ENCODE data around the gene TFEC.

The TFEC gene

DNA sequence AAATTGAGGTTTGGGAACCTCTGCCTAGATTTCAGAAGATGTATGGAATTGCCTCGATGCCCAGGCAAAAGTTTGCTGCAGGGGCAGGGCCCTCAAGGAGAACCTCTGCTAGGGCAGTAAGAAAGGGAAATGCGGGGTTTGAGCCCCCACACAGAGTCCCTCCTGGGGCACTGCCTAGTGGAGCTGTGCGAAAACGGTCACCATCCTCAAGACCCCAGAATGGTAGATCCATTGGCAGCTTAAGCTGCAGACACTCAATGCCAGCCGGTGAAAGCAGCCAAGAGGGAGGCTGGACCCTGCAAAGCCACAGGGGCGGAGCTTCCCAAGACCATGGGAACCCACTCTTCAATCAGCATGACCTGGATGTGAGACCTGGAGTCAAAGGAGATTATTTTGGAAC, 15.0 kb upstream of the TFEC start:
- Histone ChIP-seq H3K79me2 (ENCODE audit: insufficient read depth, low read length) (no peaks in the 10 kb centered on the region), H2AFZ (ENCODE audit: low read depth, low read length, severe bottlenecking) (no peak overlapping the region), H3F3A (ENCODE audit: insufficient read depth) (no peaks in the 10 kb centered on the region), H3K4me3 (ENCODE audit: insufficient read depth, low read length, poor library complexity, severe bottlenecking) (no peak overlapping the region), H3K27ac (ENCODE audit: low read depth, low read length) (no peak overlapping the region), H3K9ac (ENCODE audit: low read length) (no peak overlapping the region), H4K20me1 (ENCODE audit: low read depth, low read length) (no peaks in the 10 kb centered on the region), H3K9me2 (replicated peaks; ENCODE audit: insufficient read depth, low read length) (no peaks in the 10 kb centered on the region), H3K9me3 (ENCODE audit: insufficient read depth, low read length) (no peaks in the 10 kb centered on the region), H3K36me3 (ENCODE audit: low read length) (no peaks in the 10 kb centered on the region), H3K27me3 (ENCODE audit: low read length) (no peaks in the 10 kb centered on the region), H3K4me2 (ENCODE audit: low read depth, low read length, poor library complexity, severe bottlenecking) (no peak overlapping the region)
- TF ChIP-seq EZH2phosphoT487 (conservative IDR thresholded peaks at IDR 0.05; ENCODE audit: low read length): no peak
- TF ChIP-seq, protein P1, sequence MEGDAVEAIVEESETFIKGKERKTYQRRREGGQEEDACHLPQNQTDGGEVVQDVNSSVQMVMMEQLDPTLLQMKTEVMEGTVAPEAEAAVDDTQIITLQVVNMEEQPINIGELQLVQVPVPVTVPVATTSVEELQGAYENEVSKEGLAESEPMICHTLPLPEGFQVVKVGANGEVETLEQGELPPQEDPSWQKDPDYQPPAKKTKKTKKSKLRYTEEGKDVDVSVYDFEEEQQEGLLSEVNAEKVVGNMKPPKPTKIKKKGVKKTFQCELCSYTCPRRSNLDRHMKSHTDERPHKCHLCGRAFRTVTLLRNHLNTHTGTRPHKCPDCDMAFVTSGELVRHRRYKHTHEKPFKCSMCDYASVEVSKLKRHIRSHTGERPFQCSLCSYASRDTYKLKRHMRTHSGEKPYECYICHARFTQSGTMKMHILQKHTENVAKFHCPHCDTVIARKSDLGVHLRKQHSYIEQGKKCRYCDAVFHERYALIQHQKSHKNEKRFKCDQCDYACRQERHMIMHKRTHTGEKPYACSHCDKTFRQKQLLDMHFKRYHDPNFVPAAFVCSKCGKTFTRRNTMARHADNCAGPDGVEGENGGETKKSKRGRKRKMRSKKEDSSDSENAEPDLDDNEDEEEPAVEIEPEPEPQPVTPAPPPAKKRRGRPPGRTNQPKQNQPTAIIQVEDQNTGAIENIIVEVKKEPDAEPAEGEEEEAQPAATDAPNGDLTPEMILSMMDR (IDR thresholded peaks at IDR 0.05; ENCODE audit: insufficient read depth, low read length, poor library complexity, severe bottlenecking): no peak

DNA sequence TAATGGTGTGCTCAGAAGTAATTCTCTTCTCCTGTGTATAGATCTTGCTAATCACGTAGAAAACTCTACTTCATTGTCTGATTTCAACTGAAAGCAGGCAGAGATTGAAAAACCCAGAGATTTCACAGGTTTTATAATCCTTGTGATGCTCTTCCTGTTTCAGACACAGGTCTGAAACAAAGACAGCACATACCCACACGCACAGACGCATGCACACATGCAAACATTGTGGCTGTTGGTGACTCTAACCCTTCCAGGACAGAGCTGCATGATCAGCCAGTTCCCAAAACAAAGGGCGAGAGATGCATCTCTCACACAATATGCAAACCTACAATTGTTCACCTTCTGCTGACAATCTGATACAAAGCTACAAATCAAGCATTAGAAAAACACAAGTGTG, 11.1 kb upstream of the TFEC start:
- Histone ChIP-seq H3F3A (ENCODE audit: insufficient read depth) (no peaks in the 10 kb centered on the region), H3K4me3 (ENCODE audit: insufficient read depth, low read length, poor library complexity, severe bottlenecking) (no peak overlapping the region), H3K79me2 (ENCODE audit: insufficient read depth, low read length) (no peaks in the 10 kb centered on the region), H3K9me2 (replicated peaks; ENCODE audit: insufficient read depth, low read length) (no peaks in the 10 kb centered on the region), H3K36me3 (ENCODE audit: low read length) (no peaks in the 10 kb centered on the region), H4K20me1 (ENCODE audit: low read depth, low read length) (no peaks in the 10 kb centered on the region), H3K9ac (ENCODE audit: low read length) (no peak overlapping the region), H3K9me3 (ENCODE audit: insufficient read depth, low read length) (no peaks in the 10 kb centered on the region), H3K4me2 (ENCODE audit: low read depth, low read length, poor library complexity, severe bottlenecking) (no peak overlapping the region), H3K27me3 (ENCODE audit: low read length) (no peaks in the 10 kb centered on the region), H3K27ac (ENCODE audit: low read depth, low read length) (no peak overlapping the region), H2AFZ (ENCODE audit: low read depth, low read length, severe bottlenecking) (no peak overlapping the region)
- TF ChIP-seq, protein P1 (IDR thresholded peaks at IDR 0.05; ENCODE audit: insufficient read depth, low read length, poor library complexity, severe bottlenecking): no peak
- no peak for TF ChIP-seq EZH2phosphoT487 (conservative IDR thresholded peaks at IDR 0.05; ENCODE audit: low read length)

DNA sequence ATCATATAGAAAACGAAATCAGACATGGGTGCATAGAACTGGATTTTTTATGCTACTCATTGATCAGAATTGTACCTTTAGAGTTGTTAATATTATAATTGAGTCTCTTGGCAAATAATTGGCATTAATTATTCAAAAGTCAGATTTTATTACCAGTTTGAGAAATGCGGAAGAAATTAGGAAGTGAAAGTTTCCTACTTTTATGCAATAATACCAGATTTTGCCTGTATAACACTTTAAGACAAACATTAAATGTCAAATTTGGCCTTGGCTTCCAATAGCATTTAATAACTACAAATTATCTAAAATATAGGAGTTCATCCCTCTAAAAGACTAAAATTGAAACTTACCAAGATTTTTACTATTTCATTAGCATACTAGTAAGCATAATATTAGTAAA, 6.8 kb upstream of the TFEC start:
- H3K27ac ChIP-seq (ENCODE audit: low read depth, low read length): no peak overlapping the region
- no peaks in the 10 kb centered on the region for H3F3A ChIP-seq (ENCODE audit: insufficient read depth)
- H3K4me2 ChIP-seq (ENCODE audit: low read depth, low read length, poor library complexity, severe bottlenecking): no peak overlapping the region
- no peaks in the 10 kb centered on the region for H4K20me1 ChIP-seq (ENCODE audit: low read depth, low read length)
- H3K4me3 ChIP-seq (ENCODE audit: insufficient read depth, low read length, poor library complexity, severe bottlenecking): no peak overlapping the region
- no peaks in the 10 kb centered on the region for H3K9me3 ChIP-seq (ENCODE audit: insufficient read depth, low read length)
- TF ChIP-seq EZH2phosphoT487 (conservative IDR thresholded peaks at IDR 0.05; ENCODE audit: low read length): no peak
- TF ChIP-seq, protein P1 (IDR thresholded peaks at IDR 0.05; ENCODE audit: insufficient read depth, low read length, poor library complexity, severe bottlenecking): no peak
- H3K27me3 ChIP-seq (ENCODE audit: low read length): no peaks in the 10 kb centered on the region
- H2AFZ ChIP-seq (ENCODE audit: low read depth, low read length, severe bottlenecking): no peak overlapping the region
- H3K9ac ChIP-seq (ENCODE audit: low read length): no peak overlapping the region
- H3K36me3 ChIP-seq (ENCODE audit: low read length): no peaks in the 10 kb centered on the region
- no peaks in the 10 kb centered on the region for H3K79me2 ChIP-seq (ENCODE audit: insufficient read depth, low read length)
- H3K9me2 ChIP-seq (replicated peaks; ENCODE audit: insufficient read depth, low read length): no peaks in the 10 kb centered on the region

All from SU-DHL-6 (cell line).